Measurements from ENCODE around the gene DMD.

DNA sequence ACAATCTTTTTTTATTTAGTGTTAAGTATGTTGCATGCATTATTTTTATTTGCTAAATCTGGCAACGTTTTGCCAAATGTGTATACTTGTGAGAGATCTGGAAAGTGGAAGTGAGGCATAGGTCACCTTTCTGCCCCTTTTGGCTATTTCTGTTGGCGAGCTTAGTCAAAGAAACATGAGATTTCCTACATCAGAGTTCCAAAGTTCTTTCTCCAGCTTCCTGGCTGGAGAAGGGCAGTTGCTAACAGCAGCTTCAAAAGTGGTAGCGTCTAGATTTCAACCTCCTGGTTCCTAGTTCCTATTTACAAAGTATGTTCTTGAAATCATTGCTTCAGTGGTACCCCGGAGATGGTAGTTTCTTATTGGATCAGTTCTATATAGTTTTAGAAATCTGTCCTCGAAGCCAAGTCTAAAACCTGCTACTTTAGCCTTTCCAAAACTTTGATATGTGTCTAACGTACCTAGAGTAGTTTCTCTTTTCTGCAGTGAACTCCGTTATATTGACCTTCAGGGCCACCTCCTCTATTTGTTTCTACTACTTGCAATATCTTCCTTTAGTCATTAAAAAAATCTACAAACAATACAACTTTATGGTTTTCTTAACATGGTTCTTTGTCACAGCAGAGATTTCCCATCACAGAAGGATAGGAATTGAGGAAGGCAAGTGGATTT lies 1683.8 kb downstream of the DMD start:
- TF ChIP-seq, protein P1, sequence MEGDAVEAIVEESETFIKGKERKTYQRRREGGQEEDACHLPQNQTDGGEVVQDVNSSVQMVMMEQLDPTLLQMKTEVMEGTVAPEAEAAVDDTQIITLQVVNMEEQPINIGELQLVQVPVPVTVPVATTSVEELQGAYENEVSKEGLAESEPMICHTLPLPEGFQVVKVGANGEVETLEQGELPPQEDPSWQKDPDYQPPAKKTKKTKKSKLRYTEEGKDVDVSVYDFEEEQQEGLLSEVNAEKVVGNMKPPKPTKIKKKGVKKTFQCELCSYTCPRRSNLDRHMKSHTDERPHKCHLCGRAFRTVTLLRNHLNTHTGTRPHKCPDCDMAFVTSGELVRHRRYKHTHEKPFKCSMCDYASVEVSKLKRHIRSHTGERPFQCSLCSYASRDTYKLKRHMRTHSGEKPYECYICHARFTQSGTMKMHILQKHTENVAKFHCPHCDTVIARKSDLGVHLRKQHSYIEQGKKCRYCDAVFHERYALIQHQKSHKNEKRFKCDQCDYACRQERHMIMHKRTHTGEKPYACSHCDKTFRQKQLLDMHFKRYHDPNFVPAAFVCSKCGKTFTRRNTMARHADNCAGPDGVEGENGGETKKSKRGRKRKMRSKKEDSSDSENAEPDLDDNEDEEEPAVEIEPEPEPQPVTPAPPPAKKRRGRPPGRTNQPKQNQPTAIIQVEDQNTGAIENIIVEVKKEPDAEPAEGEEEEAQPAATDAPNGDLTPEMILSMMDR (IDR thresholded peaks at IDR 0.05) = no peak
- TF ChIP-seq POLR2A (IDR thresholded peaks at IDR 0.05) = no peak
- no peak for TF ChIP-seq POLR2AphosphoS5 (IDR thresholded peaks at IDR 0.05)
- no peak for TF ChIP-seq EP300 (IDR thresholded peaks at IDR 0.05)
